Neural cell (in vitro differentiated cells): Measurements from ENCODE around the gene MUCL3.

Experiments
- EZH2 ChIP-seq: fragments of 200-600, 300-800 bp; shearing (Covaris generic), sonication (generic); IDR thresholded peaks from 2 replicates; pipeline ENCODE4 v1.6.1; 2014; ENCODE audit warnings: antibody characterized with exemption, low read length, borderline replicate concordance, mild to moderate bottlenecking; ENCODE audit not compliant: insufficient read depth, poor library complexity, severe bottlenecking
- MXI1 ChIP-seq: fragments of 450-650 bp; conservative IDR thresholded peaks from 2 replicates; pipeline ENCODE4 v1.6.1; 2014; ENCODE audit warnings: antibody characterized with exemption, mild to moderate bottlenecking; ENCODE audit not compliant: poor library complexity, severe bottlenecking
- POLR2AphosphoS5 ChIP-seq: IDR thresholded peaks from 2 replicates; pipeline ENCODE4 v1.6.1; 2012
- RAD21 ChIP-seq: fragments of 450-650 bp; conservative IDR thresholded peaks from 2 replicates; pipeline ENCODE4 v1.6.1; 2014; ENCODE audit warnings: antibody characterized with exemption, mild to moderate bottlenecking, moderate library complexity
- TAF1 ChIP-seq: IDR thresholded peaks from 2 replicates; pipeline ENCODE4 v1.6.1; 2012; ENCODE audit warnings: low read depth
- TF ChIP-seq, protein P1 (sequence below): fragments of 450-650 bp; IDR thresholded peaks from 2 replicates; pipeline ENCODE4 v1.5.1; 2014; ENCODE audit warnings: antibody characterized with exemption, mild to moderate bottlenecking, moderate library complexity; ENCODE audit not compliant: poor library complexity, severe bottlenecking
- TF ChIP-seq, protein P2 (sequence below): IDR thresholded peaks from 2 replicates; pipeline ENCODE4 v1.6.1; 2012; ENCODE audit warnings: borderline replicate concordance

- TF ChIP-seq, protein P1, sequence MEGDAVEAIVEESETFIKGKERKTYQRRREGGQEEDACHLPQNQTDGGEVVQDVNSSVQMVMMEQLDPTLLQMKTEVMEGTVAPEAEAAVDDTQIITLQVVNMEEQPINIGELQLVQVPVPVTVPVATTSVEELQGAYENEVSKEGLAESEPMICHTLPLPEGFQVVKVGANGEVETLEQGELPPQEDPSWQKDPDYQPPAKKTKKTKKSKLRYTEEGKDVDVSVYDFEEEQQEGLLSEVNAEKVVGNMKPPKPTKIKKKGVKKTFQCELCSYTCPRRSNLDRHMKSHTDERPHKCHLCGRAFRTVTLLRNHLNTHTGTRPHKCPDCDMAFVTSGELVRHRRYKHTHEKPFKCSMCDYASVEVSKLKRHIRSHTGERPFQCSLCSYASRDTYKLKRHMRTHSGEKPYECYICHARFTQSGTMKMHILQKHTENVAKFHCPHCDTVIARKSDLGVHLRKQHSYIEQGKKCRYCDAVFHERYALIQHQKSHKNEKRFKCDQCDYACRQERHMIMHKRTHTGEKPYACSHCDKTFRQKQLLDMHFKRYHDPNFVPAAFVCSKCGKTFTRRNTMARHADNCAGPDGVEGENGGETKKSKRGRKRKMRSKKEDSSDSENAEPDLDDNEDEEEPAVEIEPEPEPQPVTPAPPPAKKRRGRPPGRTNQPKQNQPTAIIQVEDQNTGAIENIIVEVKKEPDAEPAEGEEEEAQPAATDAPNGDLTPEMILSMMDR = no peak
- TF ChIP-seq RAD21 (no peak), MXI1 (no peak), TAF1 (no peak), EZH2 (no peak), POLR2AphosphoS5 (no peak)
- TF ChIP-seq, protein P2, sequence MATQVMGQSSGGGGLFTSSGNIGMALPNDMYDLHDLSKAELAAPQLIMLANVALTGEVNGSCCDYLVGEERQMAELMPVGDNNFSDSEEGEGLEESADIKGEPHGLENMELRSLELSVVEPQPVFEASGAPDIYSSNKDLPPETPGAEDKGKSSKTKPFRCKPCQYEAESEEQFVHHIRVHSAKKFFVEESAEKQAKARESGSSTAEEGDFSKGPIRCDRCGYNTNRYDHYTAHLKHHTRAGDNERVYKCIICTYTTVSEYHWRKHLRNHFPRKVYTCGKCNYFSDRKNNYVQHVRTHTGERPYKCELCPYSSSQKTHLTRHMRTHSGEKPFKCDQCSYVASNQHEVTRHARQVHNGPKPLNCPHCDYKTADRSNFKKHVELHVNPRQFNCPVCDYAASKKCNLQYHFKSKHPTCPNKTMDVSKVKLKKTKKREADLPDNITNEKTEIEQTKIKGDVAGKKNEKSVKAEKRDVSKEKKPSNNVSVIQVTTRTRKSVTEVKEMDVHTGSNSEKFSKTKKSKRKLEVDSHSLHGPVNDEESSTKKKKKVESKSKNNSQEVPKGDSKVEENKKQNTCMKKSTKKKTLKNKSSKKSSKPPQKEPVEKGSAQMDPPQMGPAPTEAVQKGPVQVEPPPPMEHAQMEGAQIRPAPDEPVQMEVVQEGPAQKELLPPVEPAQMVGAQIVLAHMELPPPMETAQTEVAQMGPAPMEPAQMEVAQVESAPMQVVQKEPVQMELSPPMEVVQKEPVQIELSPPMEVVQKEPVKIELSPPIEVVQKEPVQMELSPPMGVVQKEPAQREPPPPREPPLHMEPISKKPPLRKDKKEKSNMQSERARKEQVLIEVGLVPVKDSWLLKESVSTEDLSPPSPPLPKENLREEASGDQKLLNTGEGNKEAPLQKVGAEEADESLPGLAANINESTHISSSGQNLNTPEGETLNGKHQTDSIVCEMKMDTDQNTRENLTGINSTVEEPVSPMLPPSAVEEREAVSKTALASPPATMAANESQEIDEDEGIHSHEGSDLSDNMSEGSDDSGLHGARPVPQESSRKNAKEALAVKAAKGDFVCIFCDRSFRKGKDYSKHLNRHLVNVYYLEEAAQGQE = no peak
These were observed 20.3 kb downstream of the MUCL3 start for GRCh38 chr6:30960907-30961673.
